K562 (cell line): ENCODE results near the gene FBXO21. TPM values are rescaled to one million over a fixed set of nuclear protein-coding genes. Genes with fewer than 3 reads are reported as not detected.
A peak's percentile ranks its signal among the peaks of the same experiment; 100 is the strongest.

Source experiments
- CBFA2T2 ChIP-seq: fragments of 450-650 bp; conservative IDR thresholded peaks from 2 replicates; pipeline ENCODE4 v1.6.1; 2017; ENCODE audit warnings: mild to moderate bottlenecking
- CBX8 ChIP-seq: fragments of 200-600 bp; sonication (generic); IDR thresholded peaks from 2 replicates; pipeline ENCODE4 v1.6.1; 2012; ENCODE audit warnings: borderline replicate concordance, mixed run types, low read depth, mild to moderate bottlenecking, moderate library complexity, mixed read lengths, low read length, control low read depth, inconsistent platforms; ENCODE audit not compliant: poor library complexity, severe bottlenecking; ENCODE audit errors: extremely low read depth
- ESRRA ChIP-seq: fragments of 450-650 bp; IDR thresholded peaks from 2 replicates; pipeline ENCODE4 v1.6.1; 2014; ENCODE audit warnings: low read depth, mild to moderate bottlenecking, moderate library complexity, borderline replicate concordance
- FOS ChIP-seq: IDR thresholded peaks from 3 replicates; pipeline ENCODE4 v1.6.1; 2011; ENCODE audit not compliant: insufficient read length; ENCODE audit errors: extremely low read depth
- FOXA1 ChIP-seq: fragments of 450-650 bp; IDR thresholded peaks from 2 replicates; pipeline ENCODE4 v1.6.1; 2016; ENCODE audit warnings: mild to moderate bottlenecking, borderline replicate concordance
- GATAD2A ChIP-seq: fragments of 450-650 bp; IDR thresholded peaks from 2 replicates; pipeline ENCODE4 v1.6.1; 2017
- HMGN3 ChIP-seq: IDR thresholded peaks from 2 replicates; pipeline ENCODE4 v1.6.1; 2011; ENCODE audit warnings: borderline replicate concordance, low read depth, mild to moderate bottlenecking, mixed read lengths, low read length; ENCODE audit not compliant: insufficient read length; ENCODE audit errors: extremely low read depth
- MCM7 ChIP-seq, 2 experiments: fragments of 450-650 bp; IDR thresholded peaks; 2 replicates each; pipeline ENCODE4 v1.6.1; 2016 to 2018
- NCOR1 ChIP-seq: fragments of 450-650 bp; IDR thresholded peaks from 2 replicates; pipeline ENCODE4 v1.6.1; 2016; ENCODE audit warnings: mild to moderate bottlenecking, moderate library complexity
- NONO ChIP-seq, 2 experiments: fragments of 200-400 bp in 1 of 2; fragments of 450-650 bp in 1 of 2; formaldehyde crosslinking in 1 of 2; IDR thresholded peaks; 2 replicates each; pipeline ENCODE4 v1.6.1; 2017; ENCODE audit warnings: low read depth in 2 of 2, mild to moderate bottlenecking in 2 of 2, moderate library complexity in 2 of 2, low read length in 1 of 2
- PHF20 ChIP-seq: fragments of 450-650 bp; IDR thresholded peaks from 2 replicates; pipeline ENCODE4 v1.6.1; 2018; ENCODE audit not compliant: partially characterized antibody
- PHF8 ChIP-seq: fragments of 200-600 bp; sonication (generic); IDR thresholded peaks from 2 replicates; pipeline ENCODE4 v1.6.1; 2012; ENCODE audit warnings: mixed run types, mild to moderate bottlenecking, inconsistent platforms, low read length, moderate library complexity, borderline replicate concordance
- RBM17 ChIP-seq: fragments of 200-400 bp; formaldehyde crosslinking; IDR thresholded peaks from 2 replicates; pipeline ENCODE4 v1.6.1; 2017; ENCODE audit warnings: low read depth, mild to moderate bottlenecking, low read length, borderline replicate concordance
- RUNX1 ChIP-seq: sonication (generic); IDR thresholded peaks from 2 replicates; pipeline ENCODE4 v1.6.1; 2016; ENCODE audit warnings: antibody characterized with exemption, low read depth
- TBL1XR1 ChIP-seq, 2 experiments: IDR thresholded peaks; 2 replicates each; pipeline ENCODE4 v1.6.1; 2012; ENCODE audit warnings: improper control_type of control experiment in 2 of 2, low read length in 2 of 2, mild to moderate bottlenecking in 1 of 2
- TEAD1 ChIP-seq, 2 experiments: fragments of 450-650 bp in 1 of 2; sonication (generic) in 1 of 2; formaldehyde crosslinking; IDR thresholded peaks; 2 replicates each; pipeline versions ENCODE4 v1.4.0 to v1.8.0; 2020 to 2022; ENCODE audit warnings: mild to moderate bottlenecking in 2 of 2, missing genetic modification reagents in 1 of 2
- U2AF1 ChIP-seq: fragments of 200-400 bp; formaldehyde crosslinking; optimal IDR thresholded peaks from 2 replicates; pipeline ENCODE3; 2017; ENCODE audit warnings: mild to moderate bottlenecking, low read depth, low read length, moderate library complexity
- ZBTB7A ChIP-seq: IDR thresholded peaks from 2 replicates; pipeline ENCODE4 v1.6.1; 2011; ENCODE audit warnings: low read depth, mild to moderate bottlenecking, low read length, moderate library complexity, borderline replicate concordance; ENCODE audit not compliant: control insufficient read depth
- ZNF57 ChIP-seq: fragments of 450-650 bp; formaldehyde crosslinking; IDR thresholded peaks from 2 replicates; pipeline ENCODE4 v1.4.0; 2020; ENCODE audit warnings: mild to moderate bottlenecking, moderate library complexity
- ZNF75A ChIP-seq: fragments of 450-650 bp; formaldehyde crosslinking; IDR thresholded peaks from 2 replicates; pipeline ENCODE4 v1.4.0; 2020; ENCODE audit warnings: mild to moderate bottlenecking
- ZNF830 ChIP-seq: fragments of 250-450 bp; sonication (Bioruptor Pico); IDR thresholded peaks from 2 replicates; pipeline ENCODE4 v1.5.0; 2021; ENCODE audit warnings: mild to moderate bottlenecking
- polyA plus RNA-seq, 8 experiments: library from polyadenylated mRNA; depleted of rRNA in 4 of 8; stranded (reverse) in 5 of 8; unstranded in 3 of 8; fragments of >200 nt; fragmentation: Nextera tagmentation in 2 of 8; fragmentation: Illumina TruSeq in 1 of 8; extraction: Ambion mirVana in 2 of 8; extraction: Trizol in 1 of 8; gene quantifications; 2 replicates each; pipeline versions ENCODE4 v1.2.1 to v1.2.3, GENCODE V29; 2011 to 2014; ENCODE audit warnings: inconsistent platforms in 1 of 8, missing spikeins in 1 of 8
- total RNA-seq, 7 experiments: library from RNA; depleted of rRNA in 6 of 7; stranded (reverse); fragments of >200 nt in 6 of 7; fragmentation: Illumina TruSeq in 2 of 7; extraction: Trizol in 2 of 7; gene quantifications; 2 replicates each; pipeline versions ENCODE4 v1.2.1 to v1.2.3, GENCODE V29; 2011 to 2021; ENCODE audit warnings: low replicate concordance in 1 of 7
- TF ChIP-seq, protein P1 (sequence below): conservative IDR thresholded peaks from 2 replicates; pipeline ENCODE4 v1.6.1; 2011; ENCODE audit warnings: low read depth, mild to moderate bottlenecking, low read length; ENCODE audit not compliant: control insufficient read depth
- TF ChIP-seq, protein P2 (sequence below), 2 experiments: fragments of 450-650 bp in 1 of 2; sonication (generic) in 1 of 2; formaldehyde crosslinking; conservative IDR thresholded peaks; 2 replicates each; pipeline versions ENCODE4 v1.4.0 to v1.8.1; 2020 to 2022; ENCODE audit warnings: mild to moderate bottlenecking in 1 of 2, missing genetic modification reagents in 1 of 2
- TF ChIP-seq, protein P3 (sequence below): fragments of 450-650 bp; formaldehyde crosslinking; IDR thresholded peaks from 2 replicates; pipeline ENCODE4 v1.4.0; 2022; ENCODE audit warnings: missing genetic modification characterization

Gene FBXO21
- total and polyA plus RNA-seq, 9 of the 15 experiments (the other 6 are each of a cell fraction or from before 2014, with no cell fraction given): 3.0 to 50.9 (median 9.1) TPM

DNA sequence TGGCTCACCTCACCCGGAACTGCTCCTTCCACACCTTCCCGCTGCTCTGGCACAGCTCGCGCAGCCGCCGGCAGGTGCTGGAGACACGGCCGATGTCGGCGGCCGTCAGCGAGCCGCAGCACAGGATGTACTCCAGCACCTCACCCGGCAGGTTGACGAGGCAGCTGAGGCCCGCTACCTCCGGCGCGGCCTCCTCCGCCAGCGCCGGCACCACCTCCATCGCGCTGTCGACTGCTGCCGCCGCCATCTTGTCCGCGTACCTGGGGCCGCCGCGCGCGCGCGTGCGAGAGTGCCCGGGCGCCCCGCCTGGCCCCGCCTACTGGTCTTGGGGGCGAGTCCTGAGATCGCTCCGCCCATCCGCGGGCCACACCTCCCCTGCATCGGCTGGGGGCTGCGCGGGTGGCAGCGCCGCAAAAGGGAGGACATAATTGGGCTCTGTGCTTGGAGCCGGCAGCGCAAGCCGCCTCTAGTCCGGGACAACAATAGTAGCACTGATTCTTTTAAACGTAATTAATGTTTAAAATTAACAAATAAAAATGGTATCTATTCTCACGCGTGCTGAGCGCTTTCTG is at the start of gene FBXO21 (continued):
- peak; percentile 30; the same call in 1 of the 2 replicates for TF ChIP-seq ESRRA
- TF ChIP-seq, protein P1, sequence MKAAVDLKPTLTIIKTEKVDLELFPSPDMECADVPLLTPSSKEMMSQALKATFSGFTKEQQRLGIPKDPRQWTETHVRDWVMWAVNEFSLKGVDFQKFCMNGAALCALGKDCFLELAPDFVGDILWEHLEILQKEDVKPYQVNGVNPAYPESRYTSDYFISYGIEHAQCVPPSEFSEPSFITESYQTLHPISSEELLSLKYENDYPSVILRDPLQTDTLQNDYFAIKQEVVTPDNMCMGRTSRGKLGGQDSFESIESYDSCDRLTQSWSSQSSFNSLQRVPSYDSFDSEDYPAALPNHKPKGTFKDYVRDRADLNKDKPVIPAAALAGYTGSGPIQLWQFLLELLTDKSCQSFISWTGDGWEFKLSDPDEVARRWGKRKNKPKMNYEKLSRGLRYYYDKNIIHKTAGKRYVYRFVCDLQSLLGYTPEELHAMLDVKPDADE: 0 out of 2 replicates have a peak, but pooled peaks have one; percentile 24
- no peak for TF ChIP-seq FOXA1
- TF ChIP-seq PHF20: peak; percentile 91
- 0 out of 2 replicates have a peak, but pooled peaks have one; percentile 18 for TF ChIP-seq GATAD2A
- TF ChIP-seq, protein P2, sequence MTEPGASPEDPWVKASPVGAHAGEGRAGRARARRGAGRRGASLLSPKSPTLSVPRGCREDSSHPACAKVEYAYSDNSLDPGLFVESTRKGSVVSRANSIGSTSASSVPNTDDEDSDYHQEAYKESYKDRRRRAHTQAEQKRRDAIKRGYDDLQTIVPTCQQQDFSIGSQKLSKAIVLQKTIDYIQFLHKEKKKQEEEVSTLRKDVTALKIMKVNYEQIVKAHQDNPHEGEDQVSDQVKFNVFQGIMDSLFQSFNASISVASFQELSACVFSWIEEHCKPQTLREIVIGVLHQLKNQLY (CRISPR knock-in tag; conservative IDR thresholded peaks at IDR 0.05): no peak
- no peak for TF ChIP-seq ZNF75A (CRISPR knock-in tag)
- TF ChIP-seq PHF8: peak; percentile 93; the same call in 1 of the 2 replicates
- no peak for TF ChIP-seq NCOR1
- peak; percentile 69 for TF ChIP-seq HMGN3
- no peak for TF ChIP-seq ZNF57 (CRISPR knock-in tag)
- TF ChIP-seq, protein P3, sequence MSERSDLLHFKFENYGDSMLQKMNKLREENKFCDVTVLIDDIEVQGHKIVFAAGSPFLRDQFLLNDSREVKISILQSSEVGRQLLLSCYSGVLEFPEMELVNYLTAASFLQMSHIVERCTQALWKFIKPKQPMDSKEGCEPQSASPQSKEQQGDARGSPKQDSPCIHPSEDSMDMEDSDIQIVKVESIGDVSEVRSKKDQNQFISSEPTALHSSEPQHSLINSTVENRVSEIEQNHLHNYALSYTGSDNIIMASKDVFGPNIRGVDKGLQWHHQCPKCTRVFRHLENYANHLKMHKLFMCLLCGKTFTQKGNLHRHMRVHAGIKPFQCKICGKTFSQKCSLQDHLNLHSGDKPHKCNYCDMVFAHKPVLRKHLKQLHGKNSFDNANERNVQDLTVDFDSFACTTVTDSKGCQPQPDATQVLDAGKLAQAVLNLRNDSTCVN (CRISPR knock-in tag): no peak
- no peak for TF ChIP-seq TEAD1 (CRISPR knock-in tag; IDR thresholded peaks at IDR 0.05)
- no peak for TF ChIP-seq CBX8
- no peak for TF ChIP-seq CBFA2T2
- no peak for TF ChIP-seq RUNX1
- TF ChIP-seq FOS: no peak
- no peak for TF ChIP-seq MCM7 (IDR thresholded peaks at IDR 0.05)
- TF ChIP-seq NONO (IDR thresholded peaks at IDR 0.05; ENCODE audit: low read depth in 2 of 2, low read length in 1 of 2): peak; percentile 58 to 89; a peak in 2 of 4 replicates
- no peak for TF ChIP-seq ZBTB7A
- peak; percentile 57 for TF ChIP-seq U2AF1
- no peak for TF ChIP-seq RBM17
- no peak for TF ChIP-seq TBL1XR1 (IDR thresholded peaks at IDR 0.05; ENCODE audit: low read length in 2 of 2)
- TF ChIP-seq ZNF830 (CRISPR knock-in tag): no peak
